Measurements from ENCODE around the gene TUFT1.

TUFT1 gene

DNA sequence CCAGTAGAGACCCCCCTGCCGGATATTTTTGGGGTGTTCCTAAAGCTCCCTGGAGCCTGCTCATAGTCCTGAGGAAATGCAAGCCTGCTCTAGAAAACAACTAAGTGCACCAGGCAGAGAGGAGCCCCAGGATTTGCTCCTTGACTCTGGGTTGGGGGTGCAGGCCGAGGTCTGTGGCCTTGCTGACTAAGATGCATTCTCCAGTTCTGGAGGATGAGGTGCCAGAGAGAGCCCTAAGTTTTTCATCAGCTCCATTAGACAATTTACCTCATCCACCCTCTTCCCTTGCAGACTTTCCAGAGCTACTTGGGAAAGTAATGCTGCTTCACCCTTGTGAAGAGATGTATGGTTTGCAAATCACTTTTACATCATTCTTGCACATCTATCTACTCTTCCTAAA, 9.1 kb downstream of the TUFT1 start:
- DNase-seq (ENCODE audit: low read depth): no peak
- no peak overlapping the region for H3K4me3 ChIP-seq (ENCODE audit: low read depth, low read length)
- TF ChIP-seq, protein P1, sequence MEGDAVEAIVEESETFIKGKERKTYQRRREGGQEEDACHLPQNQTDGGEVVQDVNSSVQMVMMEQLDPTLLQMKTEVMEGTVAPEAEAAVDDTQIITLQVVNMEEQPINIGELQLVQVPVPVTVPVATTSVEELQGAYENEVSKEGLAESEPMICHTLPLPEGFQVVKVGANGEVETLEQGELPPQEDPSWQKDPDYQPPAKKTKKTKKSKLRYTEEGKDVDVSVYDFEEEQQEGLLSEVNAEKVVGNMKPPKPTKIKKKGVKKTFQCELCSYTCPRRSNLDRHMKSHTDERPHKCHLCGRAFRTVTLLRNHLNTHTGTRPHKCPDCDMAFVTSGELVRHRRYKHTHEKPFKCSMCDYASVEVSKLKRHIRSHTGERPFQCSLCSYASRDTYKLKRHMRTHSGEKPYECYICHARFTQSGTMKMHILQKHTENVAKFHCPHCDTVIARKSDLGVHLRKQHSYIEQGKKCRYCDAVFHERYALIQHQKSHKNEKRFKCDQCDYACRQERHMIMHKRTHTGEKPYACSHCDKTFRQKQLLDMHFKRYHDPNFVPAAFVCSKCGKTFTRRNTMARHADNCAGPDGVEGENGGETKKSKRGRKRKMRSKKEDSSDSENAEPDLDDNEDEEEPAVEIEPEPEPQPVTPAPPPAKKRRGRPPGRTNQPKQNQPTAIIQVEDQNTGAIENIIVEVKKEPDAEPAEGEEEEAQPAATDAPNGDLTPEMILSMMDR (IDR thresholded peaks at IDR 0.05; ENCODE audit: low read depth, low read length, missing control alignments): no peak

DNA sequence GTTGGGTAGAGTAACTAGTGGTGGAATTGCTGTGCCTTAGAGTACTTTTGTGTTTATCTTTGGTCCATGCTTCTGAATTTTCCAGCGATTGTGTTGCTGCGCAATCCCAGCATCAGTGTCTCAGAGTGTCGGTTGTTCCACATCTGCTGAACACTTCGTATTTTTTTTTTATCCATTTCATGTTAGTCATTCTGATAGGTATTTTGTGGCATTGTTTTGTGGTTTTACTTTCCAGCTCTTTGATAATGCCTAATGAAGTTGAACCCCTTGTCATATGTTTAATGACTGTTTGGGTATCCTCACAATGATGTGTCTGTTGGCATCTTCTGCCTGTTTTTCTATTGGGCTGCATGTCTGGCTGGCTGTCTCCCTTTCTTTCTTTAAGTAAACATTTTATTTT, 13.6 kb downstream of the TUFT1 start:
- no peak for DNase-seq (ENCODE audit: low read depth)
- TF ChIP-seq, protein P1 (IDR thresholded peaks at IDR 0.05; ENCODE audit: low read depth, low read length, missing control alignments): no peak
- H3K4me3 ChIP-seq (ENCODE audit: low read depth, low read length): no peak overlapping the region

DNA sequence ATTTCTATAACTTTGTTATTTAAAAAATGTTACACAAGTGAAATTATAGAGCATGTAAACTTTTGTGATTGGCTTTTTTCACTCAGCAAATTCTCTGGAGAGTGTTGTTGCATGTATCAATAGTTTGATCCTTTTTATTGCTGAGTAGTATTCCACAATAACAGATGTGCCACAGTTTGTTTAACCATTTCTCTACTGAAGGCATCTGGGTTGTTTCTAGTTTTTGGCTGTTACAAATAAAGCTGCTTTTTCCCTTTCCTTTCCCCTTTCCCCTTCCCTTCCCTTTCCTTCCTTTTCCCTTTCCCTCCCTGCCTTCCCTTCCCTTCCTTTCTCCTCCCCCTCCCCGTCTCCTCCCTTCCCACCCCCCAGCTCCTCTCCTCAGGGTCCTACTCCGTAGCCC, 15.9 kb downstream of the TUFT1 start:
- no peak overlapping the region for H3K4me3 ChIP-seq (ENCODE audit: low read depth, low read length)
- TF ChIP-seq, protein P1 (IDR thresholded peaks at IDR 0.05; ENCODE audit: low read depth, low read length, missing control alignments): no peak
- DNase-seq (ENCODE audit: low read depth): no peak

DNA sequence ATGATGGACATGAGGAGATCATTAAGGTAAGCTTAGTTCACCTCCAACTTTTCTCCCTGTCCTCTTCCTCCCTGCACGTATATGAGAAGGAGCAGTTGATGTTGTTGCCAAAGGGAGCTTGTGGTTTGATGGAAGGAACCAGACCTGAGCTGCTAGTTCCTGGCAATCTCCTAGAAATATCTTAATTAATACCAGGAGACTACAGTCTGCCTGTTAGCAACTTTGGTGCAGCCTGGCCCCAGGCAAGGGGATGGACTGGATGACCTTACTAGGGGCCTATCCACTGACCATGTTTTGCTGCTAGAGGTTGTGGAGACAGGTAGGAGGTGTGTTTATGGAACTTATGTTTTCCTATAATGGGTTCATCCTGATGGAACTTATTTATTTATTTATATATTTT, 22.6 kb downstream of the TUFT1 start:
- TF ChIP-seq, protein P1 (IDR thresholded peaks at IDR 0.05; ENCODE audit: low read depth, low read length, missing control alignments): no peak
- DNase-seq (ENCODE audit: low read depth): no peak
- no peak overlapping the region for H3K4me3 ChIP-seq (ENCODE audit: low read depth, low read length)

DNA sequence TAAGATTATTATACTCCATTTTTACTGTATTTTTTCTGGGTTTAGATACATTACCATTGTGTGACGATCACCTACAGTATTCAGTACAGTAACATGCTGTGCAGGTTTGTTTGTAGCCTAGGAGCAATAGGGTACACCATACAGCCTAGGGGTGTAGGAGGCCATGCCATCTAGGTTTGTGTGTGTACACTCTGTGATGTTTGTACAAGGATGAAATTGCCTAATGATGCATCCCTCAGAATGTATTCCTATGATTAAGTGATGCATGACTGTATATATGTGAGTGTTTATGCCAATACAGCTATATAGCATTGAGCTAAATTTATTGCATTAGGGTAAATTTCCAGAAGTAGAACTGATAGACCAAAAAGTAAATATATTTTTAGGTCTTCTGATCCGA, 23.3 kb downstream of the TUFT1 start:
- TF ChIP-seq, protein P1 (IDR thresholded peaks at IDR 0.05; ENCODE audit: low read depth, low read length, missing control alignments): no peak
- no peak overlapping the region for H3K4me3 ChIP-seq (ENCODE audit: low read depth, low read length)
- no peak for DNase-seq (ENCODE audit: low read depth)

DNA sequence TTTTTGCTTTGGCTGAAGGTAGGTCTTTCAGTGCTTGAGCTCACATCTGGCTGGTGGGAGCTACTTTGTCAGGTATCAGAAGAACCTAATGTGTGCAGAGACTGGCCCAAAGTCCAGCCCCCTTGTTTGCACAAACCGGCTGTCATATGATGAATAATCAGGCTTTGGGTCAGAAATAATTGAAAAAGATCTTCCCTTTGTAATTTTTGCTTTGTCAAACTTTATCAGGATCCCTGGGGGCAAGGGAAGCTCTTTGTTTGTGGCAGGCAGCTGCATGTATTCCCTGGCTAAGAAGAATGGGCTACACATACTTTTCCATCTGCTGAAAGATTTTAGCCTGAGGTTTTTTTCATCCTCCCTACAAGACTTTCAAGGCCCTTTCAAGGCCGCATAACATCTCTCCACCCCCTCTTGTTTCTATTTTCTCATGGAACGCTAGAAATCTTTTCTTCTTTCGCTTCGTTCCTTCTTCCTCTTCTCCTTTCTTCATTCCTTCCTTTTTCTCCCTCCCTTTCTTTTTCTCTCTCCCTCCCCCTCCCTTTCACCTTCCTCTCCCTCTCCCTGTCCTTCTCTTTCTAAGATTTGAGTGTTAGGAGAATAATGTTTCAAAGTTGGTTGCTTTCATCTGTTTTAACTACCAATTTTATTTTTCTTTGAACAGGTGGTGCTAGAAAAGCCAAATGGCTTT, 25.5 kb downstream of the TUFT1 start:
- no peak overlapping the region for H3K4me3 ChIP-seq (ENCODE audit: low read depth, low read length)
- TF ChIP-seq, protein P1 (IDR thresholded peaks at IDR 0.05; ENCODE audit: low read depth, low read length, missing control alignments): no peak
- DNase-seq (ENCODE audit: low read depth): no peak

DNA sequence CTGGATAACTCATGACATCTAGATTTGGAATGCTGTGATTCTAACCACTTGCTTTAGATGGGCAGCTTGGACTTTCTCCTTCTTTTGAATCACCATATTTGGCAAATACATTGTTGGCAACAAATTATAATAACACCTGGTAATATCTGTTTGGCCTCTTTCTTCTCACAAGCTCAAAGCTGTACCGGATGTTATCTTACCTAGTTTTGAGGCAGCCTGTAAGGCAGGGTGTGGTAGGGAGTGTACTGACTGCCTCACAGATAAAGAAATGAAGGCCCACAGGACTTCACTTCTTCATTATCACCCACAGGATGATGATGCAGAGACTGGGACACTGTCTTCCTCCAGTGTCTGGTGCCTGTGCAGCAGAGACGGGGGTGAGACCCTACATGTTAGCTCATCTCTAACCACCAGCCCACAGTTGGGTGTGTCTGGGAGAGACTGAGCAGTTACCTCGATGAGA, 28.5 kb downstream of the TUFT1 start:
- no peak for DNase-seq (ENCODE audit: low read depth)
- H3K4me3 ChIP-seq (ENCODE audit: low read depth, low read length): no peak overlapping the region
- TF ChIP-seq, protein P1 (IDR thresholded peaks at IDR 0.05; ENCODE audit: low read depth, low read length, missing control alignments): no peak

Measured in GM12864 (cell line).